GM23248 (cell line): ENCODE results near the gene CDH22. TPM values are rescaled to one million over a fixed set of nuclear protein-coding genes. Genes with fewer than 3 reads are reported as not detected.

Experiments used
- DNase-seq: peaks from one replicate; pipeline ENCODE4 v3.0.0-alpha.2; 2015
- H2AFZ ChIP-seq: fragments of 200-600 bp; sonication (generic); 2 replicates; pipeline ENCODE4 v1.6.1; 2016; ENCODE audit warnings: antibody characterized with exemption
- H3F3A ChIP-seq: fragments of 200-600 bp; sonication (generic); 2 replicates; pipeline ENCODE4 v1.6.1; 2016; ENCODE audit warnings: mild to moderate bottlenecking, antibody characterized with exemption, mixed run types; ENCODE audit not compliant: insufficient read depth
- H3K27ac ChIP-seq: fragments of 200-600 bp; sonication (generic); 2 replicates; pipeline ENCODE4 v1.5.1; 2016; ENCODE audit warnings: mild to moderate bottlenecking
- H3K27me3 ChIP-seq: fragments of 200-600 bp; sonication (generic); replicated peaks from 2 replicates; pipeline ENCODE4 v1.6.1; 2016; ENCODE audit warnings: mild to moderate bottlenecking; ENCODE audit not compliant: insufficient read depth
- H3K36me3 ChIP-seq: fragments of 200-600 bp; sonication (generic); 2 replicates; pipeline ENCODE4 v1.6.1; 2016; ENCODE audit warnings: low read depth, mild to moderate bottlenecking
- H3K4me1 ChIP-seq: fragments of 200-600 bp; sonication (generic); 2 replicates; pipeline ENCODE4 v1.6.1; 2016; ENCODE audit warnings: mild to moderate bottlenecking; ENCODE audit not compliant: insufficient read depth
- H3K4me2 ChIP-seq: fragments of 200-600 bp; sonication (generic); one replicate; pipeline ENCODE4 v1.6.1; 2016; ENCODE audit warnings: mild to moderate bottlenecking; ENCODE audit not compliant: unreplicated experiment
- H3K4me3 ChIP-seq: fragments of 200-600 bp; sonication (generic); 2 replicates; pipeline ENCODE4 v1.5.1; 2016; ENCODE audit warnings: mild to moderate bottlenecking
- H3K79me2 ChIP-seq: fragments of 200-600 bp; sonication (generic); 2 replicates; pipeline ENCODE4 v1.6.1; 2016; ENCODE audit warnings: mild to moderate bottlenecking; ENCODE audit not compliant: insufficient read depth
- H3K9ac ChIP-seq: fragments of 200-600 bp; sonication (generic); 2 replicates; pipeline ENCODE4 v1.6.1; 2016; ENCODE audit warnings: mild to moderate bottlenecking
- H3K9me2 ChIP-seq: fragments of 200-600 bp; sonication (generic); 2 replicates; pipeline ENCODE4 v1.6.1; 2016; ENCODE audit warnings: mixed run types, mild to moderate bottlenecking, moderate library complexity; ENCODE audit not compliant: insufficient read depth
- H3K9me3 ChIP-seq: fragments of 200-600 bp; sonication (generic); one replicate; pipeline ENCODE4 v1.6.1; 2017; ENCODE audit warnings: low read depth
- H4K20me1 ChIP-seq: fragments of 200-600 bp; sonication (generic); 2 replicates; pipeline ENCODE4 v1.6.0; 2016; ENCODE audit not compliant: insufficient read depth
- EZH2 ChIP-seq: fragments of 200-600 bp; sonication (generic); IDR thresholded peaks from 2 replicates; pipeline ENCODE4 v1.6.1; 2018; ENCODE audit warnings: antibody characterized with exemption, mild to moderate bottlenecking; ENCODE audit not compliant: insufficient read depth, poor library complexity, severe bottlenecking
- EZH2phosphoT487 ChIP-seq: fragments of 200-600 bp; sonication (generic); IDR thresholded peaks from 2 replicates; pipeline ENCODE4 v1.6.1; 2018; ENCODE audit warnings: antibody characterized with exemption, moderate library complexity, mild to moderate bottlenecking, low read depth; ENCODE audit not compliant: insufficient read depth
- WGBS, 2 experiments: methylation state at CpG; one replicate each; pipeline ENCODE4 v1.1.6; 2015 to 2017; ENCODE audit warnings: low lambda C conversion rate in 2 of 2, low coverage in 1 of 2; ENCODE audit errors: missing lambda C conversion rate in 2 of 2; 5-methylcytosine and 5-hydroxymethylcytosine counted together
- in situ Hi-C: fragments of 300-500 bp; cut with MboI; formaldehyde crosslinking; loops from 2 replicates; pipeline ENCODE4 v1.15.0; 2020
- polyA plus RNA-seq: library from polyadenylated mRNA; unstranded; fragments of >200 nt; fragmentation: Nextera tagmentation; extraction: Ambion mirVana; gene quantifications from 2 replicates; pipeline ENCODE4 v1.2.1, GENCODE V29; 2016
- total RNA-seq: library from RNA; depleted of rRNA; stranded (reverse); fragments of >200 nt; shearing (Covaris generic); gene quantifications from 2 replicates; pipeline ENCODE4 v1.2.3, GENCODE V29; 2014

CDH22 gene
- total and polyA plus RNA-seq, 2 experiments from 2014 or later: not detected

DNA sequence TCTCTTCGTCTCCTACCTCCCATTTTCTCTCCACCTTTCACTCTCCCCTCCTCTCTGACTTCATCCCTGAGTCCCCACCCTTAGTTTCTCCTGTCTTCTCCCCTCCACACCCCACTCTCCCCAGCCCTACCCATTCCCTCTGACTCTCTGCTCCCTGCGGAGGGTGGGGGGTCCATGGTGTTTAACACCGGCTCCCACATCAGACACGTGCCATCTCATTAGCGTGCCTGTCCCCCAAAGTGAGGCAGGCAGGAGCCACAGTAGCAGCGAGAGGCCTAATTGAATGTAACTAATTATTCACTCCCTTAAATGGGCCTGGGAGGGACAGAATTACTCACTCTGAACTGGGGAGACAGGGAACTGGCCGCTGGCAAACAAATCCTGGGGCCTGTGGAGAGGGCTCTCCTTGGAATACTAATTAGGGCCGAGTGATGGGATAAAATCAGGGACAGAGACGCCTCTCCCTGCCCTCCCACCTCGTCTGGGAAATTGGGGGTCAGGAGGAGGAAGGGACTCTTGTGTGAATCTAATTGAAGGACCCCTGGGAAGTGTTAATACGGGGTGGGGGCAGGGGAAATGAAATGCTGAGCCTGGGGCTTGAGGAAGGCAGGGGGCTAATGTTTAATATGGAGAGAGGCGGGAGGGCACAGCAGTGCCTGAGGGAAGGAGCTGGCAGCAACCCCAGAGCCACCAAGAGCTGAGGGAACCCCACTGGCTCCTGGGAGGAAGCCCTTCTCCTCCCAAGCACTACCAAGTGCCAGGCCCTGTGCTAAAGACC is 172.3 kb downstream of the CDH22 start:
- Histone ChIP-seq H3K36me3 (no peaks in the 10 kb centered on the region), H2AFZ (no peak overlapping the region), H3K79me2 (no peaks in the 10 kb centered on the region), H3K9ac (no peak overlapping the region), H3K4me1 (no peaks in the 10 kb centered on the region), H3F3A (no peaks in the 10 kb centered on the region), H3K27me3 (peaks cover 24% of the 10 kb centered on the region), H3K4me3 (no peak overlapping the region), H3K27ac (no peak overlapping the region), H3K9me2 (no peaks in the 10 kb centered on the region), H3K4me2 (no peak overlapping the region), H4K20me1 (no peaks in the 10 kb centered on the region), H3K9me3 (no peaks in the 10 kb centered on the region)
- in situ Hi-C loops: loop anchor here (10.0 to 25.0 kb wide), 2 partner anchors 209 to 301 kb away; no protein-coding TSS in a partner anchor
- DNase-seq: no peak
- TF ChIP-seq EZH2phosphoT487: no peak
- 46 to 49% methylated on average over 12 of the region's 12 CpGs for WGBS, 2 experiments

DNA sequence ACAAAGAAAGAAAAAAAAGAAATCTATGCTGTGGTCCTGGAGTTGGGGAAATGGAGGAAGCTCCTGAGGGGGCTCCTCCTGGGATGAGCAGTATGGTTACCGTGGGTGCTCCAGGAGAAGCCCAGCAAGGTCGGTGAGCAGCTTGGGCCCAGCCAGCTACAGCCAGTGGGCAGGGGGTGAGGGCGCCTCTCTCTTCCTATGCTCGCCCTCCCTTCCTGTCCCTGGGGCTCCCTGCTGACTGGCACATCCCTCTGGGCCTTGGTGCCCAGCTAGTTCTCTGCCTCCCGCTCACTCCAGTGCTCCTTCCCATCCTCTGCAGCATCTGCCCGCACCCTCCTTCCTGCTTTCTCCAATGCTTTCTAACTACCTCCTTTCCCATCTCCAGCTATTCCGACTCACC is 173.6 kb downstream of the CDH22 start:
- no peaks in the 10 kb centered on the region for H4K20me1 ChIP-seq
- no peaks in the 10 kb centered on the region for H3K9me3 ChIP-seq
- no peaks in the 10 kb centered on the region for H3K79me2 ChIP-seq
- H3K27ac ChIP-seq: no peak overlapping the region
- H3K27me3 ChIP-seq: peaks cover 22% of the 10 kb centered on the region
- no peak overlapping the region for H3K9ac ChIP-seq
- no peaks in the 10 kb centered on the region for H3K9me2 ChIP-seq
- in situ Hi-C loops: loop anchor here (10.0 to 25.0 kb wide), 2 partner anchors 210 to 303 kb away; no protein-coding TSS in a partner anchor
- no peak overlapping the region for H2AFZ ChIP-seq
- DNase-seq: no peak
- H3K4me3 ChIP-seq: no peak overlapping the region
- no peaks in the 10 kb centered on the region for H3F3A ChIP-seq
- H3K4me1 ChIP-seq: no peaks in the 10 kb centered on the region
- no peak for TF ChIP-seq EZH2phosphoT487
- TF ChIP-seq EZH2: no peak
- WGBS, 2 experiments: 62 to 81% methylated on average over 6 to 7 of the region's 7 CpGs
- no peaks in the 10 kb centered on the region for H3K36me3 ChIP-seq
- H3K4me2 ChIP-seq: no peak overlapping the region

DNA sequence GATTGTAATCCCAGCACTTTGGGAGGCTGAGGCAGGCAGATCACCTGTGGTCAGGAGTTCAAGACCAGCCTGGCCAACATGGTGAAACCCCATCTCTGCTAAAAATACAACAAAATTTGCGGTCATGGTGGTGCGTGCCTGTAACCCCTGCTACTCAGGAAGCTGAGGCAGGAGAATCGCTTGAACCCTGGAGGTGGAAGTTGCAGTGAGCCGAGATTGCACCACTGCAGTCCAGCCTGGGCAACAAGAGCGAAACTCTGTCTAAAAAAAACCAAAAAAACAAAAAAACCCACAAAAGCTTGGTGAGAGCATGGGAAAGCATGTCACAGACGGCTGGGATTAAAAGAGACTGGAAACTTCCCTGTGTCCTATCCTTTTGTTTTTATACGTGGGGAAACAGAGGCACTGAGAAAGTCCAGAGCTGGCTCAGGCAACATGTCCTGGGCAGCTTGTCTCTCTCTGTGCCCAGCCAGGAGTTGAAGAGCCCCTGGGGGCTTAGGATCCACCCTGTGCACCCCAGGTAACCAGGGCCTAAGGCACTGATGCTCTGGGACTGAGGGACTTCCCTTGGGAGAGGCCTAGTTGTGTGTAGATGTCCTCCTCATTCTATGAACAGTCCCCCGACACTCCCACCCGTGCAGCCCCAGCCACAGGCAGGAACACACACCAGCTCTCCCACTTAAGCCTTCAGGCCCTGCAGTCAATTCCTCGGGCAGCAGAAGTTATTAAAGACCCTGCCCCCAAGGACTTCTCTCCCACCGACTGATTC is 174.2 kb downstream of the CDH22 start:
- in situ Hi-C loops: loop anchor here (10.0 to 25.0 kb wide), 2 partner anchors 211 to 303 kb away; no protein-coding TSS in a partner anchor
- DNase-seq: no peak

DNA sequence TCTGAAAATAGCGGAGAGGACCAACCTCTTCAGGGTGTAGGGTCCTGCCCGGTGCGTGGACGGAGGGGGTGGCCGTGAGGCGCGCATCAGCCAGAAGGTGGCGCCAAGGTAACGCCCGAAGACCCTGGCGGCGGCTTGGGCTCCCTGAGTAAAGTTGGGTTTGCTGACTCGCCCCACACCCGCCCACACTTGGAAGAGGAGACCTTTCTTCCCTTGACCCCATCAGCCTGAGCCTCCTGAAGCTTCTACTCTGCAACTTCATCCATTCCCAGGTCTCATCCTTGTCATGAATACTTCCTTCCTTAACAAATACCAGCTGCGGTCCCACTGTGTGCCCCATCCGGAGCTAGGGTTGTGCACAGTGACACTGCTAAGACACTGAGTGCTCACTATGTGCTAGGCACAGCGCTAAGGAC is 175.6 kb downstream of the CDH22 start:
- DNase-seq: peak; percentile 79
- H3K9ac ChIP-seq: no peak overlapping the region
- H4K20me1 ChIP-seq: no peaks in the 10 kb centered on the region
- in situ Hi-C loops: loop anchor here (10.0 to 25.0 kb wide), 2 partner anchors 212 to 305 kb away; no protein-coding TSS in a partner anchor
- no peaks in the 10 kb centered on the region for H3K4me1 ChIP-seq
- no peaks in the 10 kb centered on the region for H3F3A ChIP-seq
- H3K79me2 ChIP-seq: no peaks in the 10 kb centered on the region
- no peak overlapping the region for H3K4me2 ChIP-seq
- no peaks in the 10 kb centered on the region for H3K36me3 ChIP-seq
- TF ChIP-seq EZH2phosphoT487 (no peak), EZH2 (no peak)
- H3K4me3 ChIP-seq: no peak overlapping the region
- WGBS, 2 experiments: 7% methylated on average over 17 of the region's 17 CpGs
- H3K27ac ChIP-seq: no peak overlapping the region
- H2AFZ ChIP-seq: no peak overlapping the region
- H3K9me3 ChIP-seq: no peaks in the 10 kb centered on the region
- H3K27me3 ChIP-seq: peaks cover 29% of the 10 kb centered on the region
- no peaks in the 10 kb centered on the region for H3K9me2 ChIP-seq

More for the DNA sequence above, 174.2 kb downstream of the CDH22 start:
- H3K27me3 ChIP-seq: peaks cover 25% of the 10 kb centered on the region
- H3K4me1 ChIP-seq: no peaks in the 10 kb centered on the region
- H3K9ac ChIP-seq: no peak overlapping the region
- no peak overlapping the region for H2AFZ ChIP-seq
- no peaks in the 10 kb centered on the region for H3K36me3 ChIP-seq
- H3K79me2 ChIP-seq: no peaks in the 10 kb centered on the region
- no peak overlapping the region for H3K4me3 ChIP-seq
- H3K9me3 ChIP-seq: no peaks in the 10 kb centered on the region
- no peaks in the 10 kb centered on the region for H4K20me1 ChIP-seq
- H3K9me2 ChIP-seq: no peaks in the 10 kb centered on the region
- H3F3A ChIP-seq: no peaks in the 10 kb centered on the region
- no peak overlapping the region for H3K27ac ChIP-seq
- WGBS, 2 experiments: 54 to 58% methylated on average over 11 of the region's 11 CpGs
- no peak overlapping the region for H3K4me2 ChIP-seq
- TF ChIP-seq EZH2 (no peak), EZH2phosphoT487 (no peak)
